HK-2 (cell line): ENCODE measurements around the gene PTPRD.
"Not testable (repeated sequence)": the region's sequence is repeated elsewhere in the genome, so short reads cannot be mapped to it uniquely, and the experiment has no call there.

Experiments used
- DNase-seq: peaks from one replicate; pipeline ENCODE4 v3.0.0-alpha.2; 2018; ENCODE audit not compliant: unreplicated experiment

The PTPRD gene

GRCh38 chr9:9170439-9171134 is 1442.2 kb downstream of the PTPRD start:
- no peak for DNase-seq

- no peak for DNase-seq
These were observed 1470.8 kb downstream of the PTPRD start for GRCh38 chr9:9142001-9142400.

GRCh38 chr9:9133526-9133925 is 1479.3 kb downstream of the PTPRD start:
- DNase-seq, result no peak

- no peak for DNase-seq
These were observed 1488.2 kb downstream of the PTPRD start for GRCh38 chr9:9124616-9125015.

- no peak for DNase-seq
These were observed 1490.4 kb downstream of the PTPRD start for GRCh38 chr9:9122230-9122875.

GRCh38 chr9:9117866-9118265 is 1494.9 kb downstream of the PTPRD start:
- DNase-seq, result no peak

GRCh38 chr9:9112001-9112720 is 1500.6 kb downstream of the PTPRD start:
- DNase-seq, result no peak

- DNase-seq, result no peak
These were observed 1504.2 kb downstream of the PTPRD start for GRCh38 chr9:9108641-9109040.

GRCh38 chr9:9102295-9102694 is 1510.5 kb downstream of the PTPRD start:
- no peak for DNase-seq

GRCh38 chr9:9100070-9100469 is 1512.7 kb downstream of the PTPRD start:
- DNase-seq, result no peak

GRCh38 chr9:9099646-9100045 is 1513.2 kb downstream of the PTPRD start:
- no peak for DNase-seq

- not testable (repeated sequence) for DNase-seq
These were observed 1515.5 kb downstream of the PTPRD start for GRCh38 chr9:9097254-9097653.

- DNase-seq, result no peak
These were observed 1521.4 kb downstream of the PTPRD start for GRCh38 chr9:9091387-9091786.

GRCh38 chr9:9079473-9079872 is 1533.3 kb downstream of the PTPRD start:
- DNase-seq, result no peak

- no peak for DNase-seq
These were observed 1534.5 kb downstream of the PTPRD start for GRCh38 chr9:9078301-9078700.

GRCh38 chr9:9061627-9062026 is 1551.2 kb downstream of the PTPRD start:
- DNase-seq, result no peak

- DNase-seq, result no peak
These were observed 1558.3 kb downstream of the PTPRD start for GRCh38 chr9:9054354-9054992.

GRCh38 chr9:9045572-9045971 is 1567.2 kb downstream of the PTPRD start:
- DNase-seq, result no peak

- DNase-seq, result no peak
These were observed 1567.7 kb downstream of the PTPRD start for GRCh38 chr9:9045072-9045471.

- not testable (repeated sequence) for DNase-seq
These were observed 1569.0 kb downstream of the PTPRD start for GRCh38 chr9:9043788-9044187.

GRCh38 chr9:9041756-9042155 is 1571.0 kb downstream of the PTPRD start:
- DNase-seq, result no peak

GRCh38 chr9:9033022-9033421 is 1579.8 kb downstream of the PTPRD start:
- DNase-seq, result no peak
